Neural progenitor cell (in vitro differentiated cells): Measurements from ENCODE around the gene KRT13. TPM values are rescaled to one million over a fixed set of nuclear protein-coding genes. Genes with fewer than 3 reads are reported as not detected.
A peak's percentile ranks its signal among the peaks of the same experiment; 100 is the strongest.

Experiments used
- DNase-seq: peaks from one replicate; pipeline ENCODE4 v3.0.0-alpha.2; 2016; ENCODE audit warnings: low spot score
- H2AFZ ChIP-seq: fragments of 200-600 bp; sonication (generic); replicated peaks from 2 replicates; pipeline ENCODE4 v1.6.1; 2016; ENCODE audit warnings: antibody characterized with exemption
- H3F3A ChIP-seq: fragments of 200-600 bp; sonication (generic); 2 replicates; pipeline ENCODE4 v1.6.1; 2016; ENCODE audit warnings: antibody characterized with exemption, low read depth
- H3K27ac ChIP-seq: fragments of 200-600 bp; sonication (generic); 2 replicates; pipeline ENCODE4 v1.5.1; 2016; ENCODE audit warnings: mild to moderate bottlenecking
- H3K27me3 ChIP-seq: fragments of 200-600 bp; sonication (generic); 2 replicates; pipeline ENCODE4 v1.6.1; 2016; ENCODE audit warnings: mild to moderate bottlenecking, moderate library complexity
- H3K36me3 ChIP-seq: fragments of 200-600 bp; sonication (generic); 2 replicates; pipeline ENCODE4 v1.5.1; 2016
- H3K4me1 ChIP-seq: fragments of 200-600 bp; sonication (generic); 2 replicates; pipeline ENCODE4 v1.6.1; 2016; ENCODE audit warnings: mixed run types
- H3K4me2 ChIP-seq: fragments of 200-600 bp; sonication (generic); 2 replicates; pipeline ENCODE4 v1.6.1; 2016
- H3K4me3 ChIP-seq: fragments of 200-600 bp; sonication (generic); 2 replicates; pipeline ENCODE4 v1.5.1; 2016
- H3K79me2 ChIP-seq: fragments of 200-600 bp; sonication (generic); 2 replicates; pipeline ENCODE4 v1.6.1; 2016; ENCODE audit warnings: low read depth
- H3K9ac ChIP-seq: fragments of 200-600 bp; sonication (generic); 2 replicates; pipeline ENCODE4 v1.6.1; 2016
- H3K9me3 ChIP-seq: fragments of 200-600 bp; sonication (generic); 2 replicates; pipeline ENCODE4 v1.5.1; 2016; ENCODE audit warnings: low read depth
- H4K20me1 ChIP-seq: fragments of 200-600 bp; sonication (generic); 2 replicates; pipeline ENCODE4 v1.6.1; 2016; ENCODE audit warnings: low read depth
- H3K27ac Mint-ChIP-seq: 3 replicates; pipeline ENCODE4 v1.8.0; 2021; ENCODE audit warnings: mixed read lengths
- H3K27me3 Mint-ChIP-seq: 2 replicates; pipeline ENCODE4 v1.8.0; 2022; ENCODE audit warnings: low read depth, mild to moderate bottlenecking, inconsistent platforms, moderate library complexity, mixed read lengths; ENCODE audit not compliant: insufficient read depth
- H3K36me3 Mint-ChIP-seq: 3 replicates; pipeline ENCODE4 v1.8.0; 2021; ENCODE audit warnings: mixed read lengths
- H3K4me1 Mint-ChIP-seq: 3 replicates; pipeline ENCODE4 v1.8.0; 2021; ENCODE audit warnings: mixed read lengths
- H3K4me3 Mint-ChIP-seq: 3 replicates; pipeline ENCODE4 v1.8.0; 2021; ENCODE audit warnings: mild to moderate bottlenecking, moderate library complexity, mixed read lengths
- H3K9me3 Mint-ChIP-seq: 3 replicates; pipeline ENCODE4 v1.8.0; 2020; ENCODE audit warnings: mixed read lengths
- EZH2 ChIP-seq: fragments of 200-600 bp; sonication (generic); IDR thresholded peaks from 2 replicates; pipeline ENCODE4 v1.6.1; 2017; ENCODE audit warnings: antibody characterized with exemption, mild to moderate bottlenecking, moderate library complexity
- EZH2phosphoT487 ChIP-seq: fragments of 200-600 bp; sonication (generic); IDR thresholded peaks from 2 replicates; pipeline ENCODE4 v1.6.1; 2017; ENCODE audit warnings: antibody characterized with exemption
- total RNA-seq: library from RNA; depleted of rRNA; stranded (reverse); fragments of >200 nt; gene quantifications from 2 replicates; pipeline ENCODE4 v1.2.3, GENCODE V29; 2015; ENCODE audit warnings: low replicate concordance
- TF ChIP-seq, protein P1 (sequence below): fragments of 200-600 bp; sonication (generic); IDR thresholded peaks from 2 replicates; pipeline ENCODE4 v1.5.1; 2017; ENCODE audit warnings: antibody characterized with exemption, mild to moderate bottlenecking

KRT13 gene
- total RNA-seq, 1 donor from 2014 or later = not detected

DNA sequence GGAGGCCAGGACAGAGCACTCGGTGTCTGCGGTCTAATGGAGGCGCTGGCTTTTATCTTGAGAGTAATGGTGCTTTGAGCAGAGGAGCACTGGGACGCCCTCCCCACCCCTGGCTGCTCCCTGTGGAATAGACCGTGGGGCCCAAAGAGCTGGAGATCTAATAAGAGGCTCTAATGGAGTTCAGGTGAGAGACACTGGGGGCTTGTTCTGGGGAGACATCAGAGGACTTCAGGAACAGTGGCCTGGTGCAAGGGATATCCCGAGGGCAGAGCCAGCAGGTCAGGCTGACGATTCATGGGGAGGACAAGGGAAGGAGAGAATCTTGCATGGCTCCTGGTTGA, 32.2 kb upstream of the KRT13 start:
- no peaks in the 10 kb centered on the region for H4K20me1 ChIP-seq
- H3K4me3 Mint-ChIP-seq = no peak overlapping the region
- peaks cover 18% of the 10 kb centered on the region for H3K4me1 Mint-ChIP-seq
- peaks cover 10% of the 10 kb centered on the region for H3K27me3 Mint-ChIP-seq
- no peaks in the 10 kb centered on the region for H3K36me3 ChIP-seq
- no peak for DNase-seq
- H3K27ac Mint-ChIP-seq = no peak overlapping the region
- TF ChIP-seq EZH2 (no peak), EZH2phosphoT487 (no peak)
- TF ChIP-seq, protein P1, sequence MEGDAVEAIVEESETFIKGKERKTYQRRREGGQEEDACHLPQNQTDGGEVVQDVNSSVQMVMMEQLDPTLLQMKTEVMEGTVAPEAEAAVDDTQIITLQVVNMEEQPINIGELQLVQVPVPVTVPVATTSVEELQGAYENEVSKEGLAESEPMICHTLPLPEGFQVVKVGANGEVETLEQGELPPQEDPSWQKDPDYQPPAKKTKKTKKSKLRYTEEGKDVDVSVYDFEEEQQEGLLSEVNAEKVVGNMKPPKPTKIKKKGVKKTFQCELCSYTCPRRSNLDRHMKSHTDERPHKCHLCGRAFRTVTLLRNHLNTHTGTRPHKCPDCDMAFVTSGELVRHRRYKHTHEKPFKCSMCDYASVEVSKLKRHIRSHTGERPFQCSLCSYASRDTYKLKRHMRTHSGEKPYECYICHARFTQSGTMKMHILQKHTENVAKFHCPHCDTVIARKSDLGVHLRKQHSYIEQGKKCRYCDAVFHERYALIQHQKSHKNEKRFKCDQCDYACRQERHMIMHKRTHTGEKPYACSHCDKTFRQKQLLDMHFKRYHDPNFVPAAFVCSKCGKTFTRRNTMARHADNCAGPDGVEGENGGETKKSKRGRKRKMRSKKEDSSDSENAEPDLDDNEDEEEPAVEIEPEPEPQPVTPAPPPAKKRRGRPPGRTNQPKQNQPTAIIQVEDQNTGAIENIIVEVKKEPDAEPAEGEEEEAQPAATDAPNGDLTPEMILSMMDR = no peak
- H3K9ac ChIP-seq = no peak overlapping the region
- no peak overlapping the region for H3K4me3 ChIP-seq
- no peaks in the 10 kb centered on the region for H3K9me3 ChIP-seq
- no peak overlapping the region for H2AFZ ChIP-seq
- H3K27ac ChIP-seq = no peak overlapping the region
- H3K79me2 ChIP-seq = no peaks in the 10 kb centered on the region
- no peaks in the 10 kb centered on the region for H3K36me3 Mint-ChIP-seq
- H3K27me3 ChIP-seq = no peaks in the 10 kb centered on the region
- H3K4me1 ChIP-seq = peaks cover 17% of the 10 kb centered on the region
- no peak overlapping the region for H3K4me2 ChIP-seq
- no peaks in the 10 kb centered on the region for H3K9me3 Mint-ChIP-seq
- H3F3A ChIP-seq = peaks cover 7% of the 10 kb centered on the region

DNA sequence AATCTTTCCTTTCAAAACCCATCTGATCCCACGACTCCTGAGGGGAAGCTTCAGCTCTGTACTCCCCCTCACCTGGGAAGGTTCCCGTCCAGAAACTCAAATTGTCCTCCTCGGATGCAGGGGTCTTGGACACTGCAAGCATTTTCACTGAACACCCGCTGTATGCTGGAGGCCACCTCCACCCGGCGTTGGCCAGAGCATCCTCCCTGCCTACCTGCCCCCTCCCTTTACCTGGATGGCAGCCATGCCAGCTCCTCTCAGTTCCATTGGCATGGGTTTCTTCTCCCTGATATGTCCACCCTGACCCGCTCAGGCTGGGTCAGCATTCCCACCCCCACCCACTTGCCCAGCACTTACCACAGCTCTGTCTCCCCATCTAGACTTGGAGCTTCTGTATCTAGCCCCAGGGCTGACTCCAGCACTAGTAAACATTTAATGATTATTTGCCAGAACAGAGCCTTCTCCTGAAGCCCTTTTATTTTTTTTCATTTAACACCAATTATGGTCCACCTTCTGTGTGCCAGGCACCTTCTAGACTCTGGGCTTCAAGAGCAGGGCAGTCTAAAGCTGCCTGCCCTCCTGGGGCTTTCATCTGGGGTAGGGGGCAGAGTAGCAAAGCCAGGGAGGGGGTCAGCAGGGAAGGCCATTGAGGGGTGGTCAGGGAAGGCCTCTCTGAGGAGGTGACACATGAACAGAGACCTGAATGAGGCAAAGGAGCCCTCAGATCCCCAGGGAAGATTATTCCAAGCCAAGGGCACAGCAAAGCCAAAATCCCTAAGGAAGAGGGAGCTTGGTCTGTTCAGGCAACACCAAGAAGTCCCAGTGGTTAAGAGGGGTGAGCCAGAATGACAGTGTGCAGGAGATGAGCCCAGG, 31.6 kb upstream of the KRT13 start:
- H3K4me3 ChIP-seq = no peak overlapping the region
- H3K27me3 ChIP-seq = no peaks in the 10 kb centered on the region
- no peaks in the 10 kb centered on the region for H3K9me3 ChIP-seq
- Mint-ChIP-seq H3K36me3 (no peaks in the 10 kb centered on the region), H3K4me1 (peaks cover 18% of the 10 kb centered on the region), H3K27me3 (peaks cover 14% of the 10 kb centered on the region), H3K27ac (peak overlapping the region; percentile 8), H3K9me3 (no peaks in the 10 kb centered on the region), H3K4me3 (no peak overlapping the region)
- H3K9ac ChIP-seq = no peak overlapping the region
- no peak overlapping the region for H3K27ac ChIP-seq
- TF ChIP-seq EZH2 (no peak), EZH2phosphoT487 (no peak)
- TF ChIP-seq, protein P1 = no peak
- H3K36me3 ChIP-seq = no peaks in the 10 kb centered on the region
- no peaks in the 10 kb centered on the region for H4K20me1 ChIP-seq
- DNase-seq = no peak
- H3K79me2 ChIP-seq = no peaks in the 10 kb centered on the region
- H3K4me2 ChIP-seq = no peak overlapping the region
- peaks cover 17% of the 10 kb centered on the region for H3K4me1 ChIP-seq
- H2AFZ ChIP-seq = no peak overlapping the region
- H3F3A ChIP-seq = peaks cover 7% of the 10 kb centered on the region

- H2AFZ ChIP-seq = no peak overlapping the region
- H3F3A ChIP-seq = peaks cover 7% of the 10 kb centered on the region
- Mint-ChIP-seq H3K4me1 (peaks cover 14% of the 10 kb centered on the region), H3K4me3 (no peak overlapping the region), H3K27me3 (peaks cover 17% of the 10 kb centered on the region), H3K9me3 (no peaks in the 10 kb centered on the region), H3K36me3 (no peaks in the 10 kb centered on the region), H3K27ac (peak overlapping the region; percentile 44)
- no peaks in the 10 kb centered on the region for H3K79me2 ChIP-seq
- TF ChIP-seq, protein P1 = no peak
- no peak for TF ChIP-seq EZH2
- no peaks in the 10 kb centered on the region for H4K20me1 ChIP-seq
- no peak overlapping the region for H3K9ac ChIP-seq
- H3K9me3 ChIP-seq = no peaks in the 10 kb centered on the region
- no peaks in the 10 kb centered on the region for H3K27me3 ChIP-seq
- DNase-seq = no peak
- no peak overlapping the region for H3K4me3 ChIP-seq
- no peaks in the 10 kb centered on the region for H3K36me3 ChIP-seq
- no peak overlapping the region for H3K27ac ChIP-seq
- H3K4me2 ChIP-seq = no peak overlapping the region
- peaks cover 17% of the 10 kb centered on the region for H3K4me1 ChIP-seq
These were observed 30.5 kb upstream of the KRT13 start for GRCh38 chr17:41535764-41536481.
